T follicular helper cell (primary cell): ENCODE data around the gene GSG1L.
A peak's percentile ranks its signal among the peaks of the same experiment; 100 is the strongest.
"Not testable (repeated sequence)": the region's sequence is repeated elsewhere in the genome, so short reads cannot be mapped to it uniquely, and the experiment has no call there.

ENCODE experiments used
- DNase-seq: peaks from one replicate; pipeline ENCODE4 v3.0.0-alpha.2; 2020; ENCODE audit warnings: low read depth

GSG1L gene

GRCh38 chr16:27980919-27981700 is 82.4 kb downstream of the GSG1L start:
- no peak for DNase-seq

GRCh38 chr16:27980076-27980775 is 83.3 kb downstream of the GSG1L start:
- DNase-seq = no peak

- not testable (repeated sequence) for DNase-seq
Observed at GRCh38 chr16:27979668-27980067, 83.8 kb downstream of the GSG1L start.

GRCh38 chr16:27978876-27979275 is 84.6 kb downstream of the GSG1L start:
- DNase-seq = no peak

- no peak for DNase-seq
Observed at GRCh38 chr16:27977966-27978365, 85.5 kb downstream of the GSG1L start.

GRCh38 chr16:27976990-27977389 is 86.5 kb downstream of the GSG1L start:
- no peak for DNase-seq

GRCh38 chr16:27974896-27975540 is 88.5 kb downstream of the GSG1L start:
- DNase-seq = no peak

- DNase-seq = no peak
Observed at GRCh38 chr16:27973678-27974077, 89.8 kb downstream of the GSG1L start.

- DNase-seq = peak; percentile 12
Observed at GRCh38 chr16:27972500-27972899, 91.0 kb downstream of the GSG1L start.

- DNase-seq = no peak
Observed at GRCh38 chr16:27969574-27969973, 93.9 kb downstream of the GSG1L start.

- DNase-seq = no peak
Observed at GRCh38 chr16:27967169-27967568, 96.3 kb downstream of the GSG1L start.

GRCh38 chr16:27966756-27967155 is 96.8 kb downstream of the GSG1L start:
- DNase-seq = no peak

- DNase-seq = no peak
Observed at GRCh38 chr16:27965801-27966200, 97.7 kb downstream of the GSG1L start.

GRCh38 chr16:27963471-27963965 is 100.0 kb downstream of the GSG1L start:
- DNase-seq = no peak

- DNase-seq = no peak
Observed at GRCh38 chr16:27962197-27962596, 101.3 kb downstream of the GSG1L start.

- no peak for DNase-seq
Observed at GRCh38 chr16:27961296-27961620, 102.3 kb downstream of the GSG1L start.

- DNase-seq = no peak
Observed at GRCh38 chr16:27960619-27961295, 102.8 kb downstream of the GSG1L start.

GRCh38 chr16:27959914-27960313 is 103.6 kb downstream of the GSG1L start:
- no peak for DNase-seq

GRCh38 chr16:27954191-27954590 is 109.3 kb downstream of the GSG1L start:
- no peak for DNase-seq

- no peak for DNase-seq
Observed at GRCh38 chr16:27952811-27953210, 110.7 kb downstream of the GSG1L start.

GRCh38 chr16:27951489-27952120 is 111.9 kb downstream of the GSG1L start:
- DNase-seq = no peak
